ENCODE measurements around the gene MAPK8IP2.

Gene MAPK8IP2

DNA sequence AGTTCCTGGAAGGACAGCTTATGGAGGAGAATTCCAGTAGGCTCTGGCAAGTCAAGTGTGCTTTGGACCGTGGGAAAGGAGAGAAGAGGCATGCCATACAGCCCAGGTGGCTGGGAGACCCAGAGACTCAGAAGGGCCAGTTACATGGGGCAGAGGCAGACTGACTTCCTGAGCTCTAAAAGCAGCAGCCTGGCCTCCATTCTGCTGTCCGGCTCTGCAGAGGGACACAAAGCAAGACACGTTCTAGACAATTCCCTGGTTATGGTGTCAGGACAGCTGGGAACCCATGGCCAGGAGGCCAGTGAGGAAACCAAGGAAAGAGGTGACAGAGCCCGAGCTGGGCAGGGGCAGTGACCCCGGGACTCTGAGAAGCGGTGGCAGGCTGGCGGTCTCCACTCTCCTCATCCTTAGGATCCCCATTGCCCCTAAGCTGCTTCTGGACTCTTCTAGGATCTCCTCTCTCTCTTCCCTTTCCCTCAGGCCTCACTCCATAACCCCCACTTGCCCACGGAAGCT, 25.1 kb upstream of the MAPK8IP2 start:
- no peak for DNase-seq (ENCODE audit: low read depth)

DNA sequence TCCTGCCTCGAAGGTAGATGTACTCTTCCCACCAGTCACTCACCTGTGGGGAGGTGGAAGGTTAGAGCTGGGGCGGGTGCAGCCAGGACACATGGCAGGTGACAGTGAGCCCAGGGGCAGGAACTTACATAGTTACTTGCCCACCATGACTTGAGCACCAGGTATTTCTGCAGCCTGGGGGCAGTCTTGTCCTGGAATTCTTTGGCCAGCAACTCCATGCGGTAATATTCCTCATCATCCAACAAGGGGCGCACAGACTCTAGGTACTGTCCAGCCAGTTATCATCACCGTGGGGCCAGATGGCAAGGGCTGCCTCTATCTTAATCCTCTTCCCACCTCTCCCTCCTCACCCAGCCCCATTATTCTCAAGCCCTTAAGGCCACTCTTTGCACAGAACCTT, 24.5 kb upstream of the MAPK8IP2 start:
- DNase-seq (ENCODE audit: low read depth), result no peak

DNA sequence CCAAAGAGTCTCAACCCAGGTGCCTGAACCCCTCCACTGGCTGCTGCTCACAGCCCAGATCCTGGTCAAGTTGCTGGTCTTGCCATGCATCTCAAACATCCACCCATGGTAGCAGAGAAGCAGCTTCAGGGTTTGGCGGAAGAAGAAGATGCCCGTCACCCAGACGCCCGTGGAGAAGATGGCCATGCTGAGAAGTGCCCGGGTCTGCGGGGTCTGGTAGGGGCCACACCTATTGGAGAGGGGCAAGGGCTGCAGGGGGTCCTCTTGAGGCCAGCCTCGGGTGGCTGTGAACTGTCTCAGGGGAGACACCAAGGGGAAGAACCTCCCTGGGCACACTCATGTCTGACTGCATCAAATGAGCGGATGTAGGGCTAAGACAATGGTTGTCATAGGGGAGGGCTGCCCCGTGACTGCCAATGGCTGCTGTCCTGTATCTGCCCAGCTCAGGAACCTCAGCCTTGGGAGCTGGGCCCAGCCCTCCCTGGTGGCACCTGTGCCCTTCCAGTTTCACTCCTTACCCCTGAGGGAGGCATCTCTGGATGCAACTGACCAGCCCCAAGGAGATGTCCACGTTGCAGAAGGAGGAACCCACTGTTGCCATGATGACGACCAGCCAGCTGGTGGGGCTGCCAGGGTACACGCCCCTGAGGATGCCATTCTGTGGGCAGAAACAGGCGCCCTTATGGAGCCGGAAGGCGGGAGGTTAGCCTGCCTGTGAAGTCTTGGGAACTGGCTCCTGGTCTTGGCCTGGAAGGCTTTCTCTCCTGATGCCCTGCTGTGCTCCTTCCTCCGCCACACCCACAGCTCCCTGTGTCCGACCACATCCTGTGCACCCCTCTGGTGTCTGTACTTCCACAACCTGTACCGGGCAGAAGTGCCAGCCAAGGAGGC, 23.5 kb upstream of the MAPK8IP2 start:
- DNase-seq (ENCODE audit: low read depth), result no peak

DNA sequence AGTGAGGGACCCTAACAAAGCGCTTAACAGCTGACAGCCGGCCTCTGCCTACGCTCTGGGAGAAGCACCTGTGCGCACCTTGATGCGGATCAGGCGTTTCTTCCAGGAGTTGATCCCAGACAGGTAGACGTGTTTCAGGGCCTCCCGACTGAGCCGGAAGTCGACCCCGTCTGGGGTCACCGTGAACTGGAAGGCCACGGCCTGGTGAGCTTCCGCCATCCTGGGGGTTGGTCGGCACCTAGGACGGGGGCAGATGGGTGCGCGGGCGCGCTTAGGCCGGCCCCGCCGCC, 23.0 kb upstream of the MAPK8IP2 start:
- no peak for DNase-seq (ENCODE audit: low read depth)

DNA sequence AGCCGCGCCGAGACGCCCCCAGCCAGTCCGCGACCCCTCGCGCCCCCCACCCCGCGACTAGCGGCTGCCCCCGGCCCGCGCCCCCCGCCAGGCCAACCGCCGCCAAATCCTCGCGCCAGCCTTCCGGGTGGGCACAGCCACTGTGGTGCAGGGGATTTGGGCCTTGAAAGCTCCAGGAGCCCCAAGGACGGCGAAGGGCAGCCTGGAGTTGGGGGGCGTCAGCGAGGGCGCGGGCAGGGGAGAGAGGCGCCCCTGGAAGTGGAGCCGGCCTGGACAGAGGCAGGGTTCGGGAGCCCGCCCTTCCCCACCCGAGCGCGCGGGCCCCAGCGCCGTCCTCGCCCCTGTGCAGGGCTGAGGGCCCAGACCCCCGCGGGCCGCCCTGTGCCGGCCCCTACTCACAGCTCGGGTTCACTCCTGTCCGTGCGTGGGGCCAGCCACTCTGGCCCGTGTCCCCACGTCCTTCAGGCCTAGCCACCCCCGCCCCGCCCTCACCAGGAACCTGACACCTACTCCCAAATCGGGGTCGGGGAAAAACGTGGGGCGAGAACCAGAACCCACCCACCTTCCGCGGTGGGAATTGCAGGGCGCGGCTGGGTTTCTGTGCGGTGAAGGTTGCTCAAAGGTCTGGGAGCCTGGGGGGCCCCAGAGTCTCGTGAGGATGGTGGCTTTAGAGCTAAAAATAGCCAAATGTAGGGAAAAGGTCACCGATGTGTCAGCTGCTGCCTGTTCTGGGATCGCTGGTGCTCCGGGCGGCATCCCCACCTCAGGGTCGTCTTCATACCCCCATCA, 22.4 kb upstream of the MAPK8IP2 start, which contains the start of gene CPT1B:
TSS of gene CPT1B (minus strand) at position 441 of the 789 bp plus-strand sequence. CDS start 512 bp downstream, outside the sequence.
- DNase-seq (ENCODE audit: low read depth), result no peak

DNA sequence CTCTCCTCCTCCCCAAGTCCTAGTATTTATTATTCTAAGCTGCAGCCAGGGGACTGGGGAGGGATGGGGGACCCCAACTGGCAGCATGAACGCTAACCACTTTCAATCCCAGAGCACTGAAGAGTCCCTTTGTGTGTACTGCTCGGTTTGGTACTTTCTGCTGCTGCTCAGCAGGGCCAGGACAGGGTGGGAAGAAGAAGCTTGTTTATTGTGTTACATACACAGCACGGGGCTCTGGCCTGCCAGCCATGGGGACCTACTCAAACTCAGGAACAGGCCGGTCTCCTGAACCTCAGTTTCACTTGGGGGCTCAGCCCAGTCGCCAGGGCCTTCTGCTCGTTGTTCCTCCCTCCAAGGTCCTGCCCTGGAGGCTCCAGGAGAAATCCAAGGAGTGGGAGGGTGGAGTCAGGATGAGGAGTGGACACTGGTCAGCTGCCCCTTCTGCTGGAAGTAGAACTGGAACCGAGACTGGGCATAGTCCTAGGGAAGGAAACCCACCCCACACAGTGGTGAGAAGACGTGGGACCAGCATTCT, 21.8 kb upstream of the MAPK8IP2 start:
- DNase-seq (ENCODE audit: low read depth), result no peak

DNA sequence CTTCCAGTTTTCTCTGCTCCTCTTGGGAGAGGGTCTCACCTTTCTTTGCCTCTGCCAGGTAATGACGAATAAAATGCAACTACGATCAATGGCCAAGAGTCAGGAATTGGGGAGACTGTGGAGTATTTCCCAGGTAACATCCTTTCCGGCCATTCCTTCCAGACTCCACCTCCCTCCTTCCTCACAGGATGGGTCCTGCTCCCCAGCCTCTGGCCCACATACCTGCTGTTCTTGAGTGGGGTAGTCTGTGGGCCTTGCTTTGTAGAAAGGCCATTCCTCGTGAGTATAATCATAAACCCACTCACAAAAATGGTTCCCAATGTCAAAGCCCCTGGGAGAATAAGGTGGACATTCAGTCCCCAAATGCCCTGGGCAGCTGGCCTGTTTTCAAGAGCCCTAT, 20.8 kb upstream of the MAPK8IP2 start:
- DNase-seq (ENCODE audit: low read depth), result no peak

DNA sequence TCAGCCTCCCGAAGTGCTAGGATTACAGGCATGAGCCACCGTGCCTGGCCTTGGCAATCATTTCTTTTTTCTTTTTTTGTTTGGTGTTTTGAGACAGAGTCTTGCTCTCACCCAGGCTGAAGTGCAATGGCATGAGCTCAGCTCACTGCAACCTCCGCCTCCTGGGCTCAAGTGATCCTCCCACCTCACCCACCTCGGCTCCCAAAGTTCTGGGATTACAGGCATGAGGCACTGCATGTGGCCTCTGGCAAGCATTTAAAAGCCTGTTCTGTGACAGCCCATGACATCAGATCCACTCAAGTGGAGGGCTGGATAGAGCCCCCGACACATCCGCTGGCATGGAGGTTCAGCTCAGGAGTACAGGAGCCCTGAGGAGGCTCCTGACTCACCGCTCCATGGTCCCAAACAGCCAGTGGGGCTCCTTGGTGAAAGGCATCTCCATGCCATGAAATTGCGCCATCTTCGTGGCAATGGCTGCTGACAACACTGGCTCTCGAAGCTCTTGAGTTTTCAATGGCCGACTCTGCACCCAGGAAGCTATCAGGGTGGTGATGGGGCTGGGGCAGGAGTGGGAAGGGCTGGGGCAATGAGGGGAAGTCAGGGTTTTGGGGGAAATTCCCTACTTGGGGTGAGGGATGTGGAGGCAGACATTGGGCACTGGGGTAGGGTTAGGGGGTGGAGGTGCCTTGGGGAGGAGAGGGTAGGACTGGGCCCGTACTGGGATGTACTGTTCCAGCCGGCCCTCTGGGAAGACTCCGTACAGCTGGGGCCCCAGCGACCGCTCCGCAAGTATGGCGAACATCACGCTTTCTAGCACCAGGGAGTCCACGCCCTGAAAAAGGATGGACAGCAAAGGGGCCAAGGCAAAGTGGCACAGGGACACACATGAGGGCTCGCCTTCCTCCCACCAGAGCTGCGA, 19.3 kb upstream of the MAPK8IP2 start:
- DNase-seq (ENCODE audit: low read depth), result no peak

DNA sequence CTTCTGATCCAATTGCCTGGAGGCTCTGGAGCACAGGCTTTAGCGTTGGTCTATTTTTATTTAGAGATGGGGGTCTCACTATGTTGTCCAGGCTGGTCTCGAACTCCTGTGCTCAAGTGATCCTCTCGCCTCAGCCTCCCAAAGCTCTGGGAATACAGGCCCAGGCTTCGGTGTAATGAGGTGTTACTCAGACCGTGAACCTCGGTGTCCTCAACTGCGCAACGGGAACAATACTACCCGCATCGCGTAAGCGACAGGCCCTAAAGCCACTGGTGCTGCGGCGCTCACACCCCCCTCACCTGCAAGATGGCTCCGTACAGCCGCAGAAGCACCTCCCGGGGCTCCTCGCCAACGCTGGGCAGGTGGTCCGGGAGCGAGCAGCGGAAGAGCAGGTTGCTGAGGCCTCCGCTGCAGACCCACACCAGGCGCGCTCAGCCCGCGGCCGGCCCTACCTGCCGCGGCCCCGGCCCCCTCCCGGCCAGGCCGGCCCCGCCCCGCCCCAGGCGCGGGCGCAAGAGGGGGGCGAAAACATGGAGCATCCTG, 18.6 kb upstream of the MAPK8IP2 start:
- no peak for DNase-seq (ENCODE audit: low read depth)

DNA sequence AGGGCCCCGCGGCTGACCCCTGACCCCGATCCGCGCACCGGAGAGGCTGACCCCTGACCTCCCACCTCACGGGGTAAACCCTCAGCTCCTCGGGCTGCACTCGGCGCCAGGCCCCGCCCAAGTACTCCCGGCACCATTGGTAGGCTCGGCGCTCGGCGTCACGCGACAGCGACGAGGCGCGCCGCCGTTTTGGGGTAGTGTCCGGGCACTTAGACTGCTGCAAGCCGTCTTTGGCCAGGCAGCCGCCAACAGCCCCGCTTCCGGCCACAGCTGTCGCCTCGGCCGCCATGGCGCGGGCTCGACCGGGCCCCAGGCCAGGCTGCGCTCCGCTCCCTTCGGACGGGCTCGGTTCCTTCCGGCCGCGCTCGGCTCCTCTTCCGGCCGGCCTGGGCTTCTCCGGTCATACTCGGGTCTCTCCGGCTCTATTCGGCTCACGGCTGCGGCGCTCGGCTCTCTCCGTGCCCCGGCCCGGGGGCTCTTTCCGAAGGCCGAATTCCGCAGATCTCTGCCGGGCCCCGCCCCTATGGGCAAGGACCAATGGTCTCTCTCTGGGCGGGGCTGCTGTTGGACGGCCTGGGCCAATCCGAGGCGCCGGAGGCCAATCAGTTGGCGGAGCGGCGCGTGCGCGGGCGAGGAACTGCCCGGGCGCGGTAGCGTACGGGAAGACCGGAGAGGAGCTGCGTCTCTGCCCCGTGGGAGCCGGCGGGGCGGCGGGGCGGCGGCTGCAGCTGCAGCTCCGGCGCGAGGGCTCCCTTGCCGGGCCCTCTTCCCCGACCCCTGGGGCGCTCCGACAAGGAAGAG, 17.9 kb upstream of the MAPK8IP2 start, which contains the start of gene CHKB:
TSS of gene CHKB (minus strand) at position 357 of the 801 bp plus-strand sequence. CDS start at position 289, 68 bp downstream.
- peak; percentile 94 for DNase-seq (ENCODE audit: low read depth)

DNA sequence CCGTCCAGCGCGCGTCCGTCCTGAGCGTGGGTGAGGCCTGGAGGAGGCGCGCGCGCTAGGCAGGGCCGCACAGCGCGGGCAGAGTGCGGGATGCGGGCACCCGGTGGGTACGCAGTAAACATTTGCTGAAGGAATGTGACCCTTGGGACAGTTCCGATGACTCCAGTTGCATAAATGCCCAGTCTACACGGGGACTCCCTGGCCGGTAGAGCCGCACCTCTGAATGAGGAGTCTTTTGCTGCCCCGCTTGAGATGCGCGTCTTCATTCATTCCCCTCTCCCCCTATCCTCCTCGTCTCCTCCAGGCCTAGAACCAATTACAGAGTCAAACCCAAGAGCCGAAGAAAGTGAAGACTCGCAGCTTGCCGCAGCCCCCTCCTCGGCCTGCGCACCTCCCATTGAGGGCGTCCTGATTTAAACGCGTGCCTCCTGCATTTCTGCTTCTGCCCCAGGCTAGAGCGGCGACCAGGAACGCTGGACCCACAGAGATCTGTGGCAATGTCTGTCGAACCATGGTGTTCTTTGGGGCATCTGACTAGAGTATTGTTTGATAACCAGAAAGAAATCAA, 17.2 kb upstream of the MAPK8IP2 start:
- no peak for DNase-seq (ENCODE audit: low read depth)

DNA sequence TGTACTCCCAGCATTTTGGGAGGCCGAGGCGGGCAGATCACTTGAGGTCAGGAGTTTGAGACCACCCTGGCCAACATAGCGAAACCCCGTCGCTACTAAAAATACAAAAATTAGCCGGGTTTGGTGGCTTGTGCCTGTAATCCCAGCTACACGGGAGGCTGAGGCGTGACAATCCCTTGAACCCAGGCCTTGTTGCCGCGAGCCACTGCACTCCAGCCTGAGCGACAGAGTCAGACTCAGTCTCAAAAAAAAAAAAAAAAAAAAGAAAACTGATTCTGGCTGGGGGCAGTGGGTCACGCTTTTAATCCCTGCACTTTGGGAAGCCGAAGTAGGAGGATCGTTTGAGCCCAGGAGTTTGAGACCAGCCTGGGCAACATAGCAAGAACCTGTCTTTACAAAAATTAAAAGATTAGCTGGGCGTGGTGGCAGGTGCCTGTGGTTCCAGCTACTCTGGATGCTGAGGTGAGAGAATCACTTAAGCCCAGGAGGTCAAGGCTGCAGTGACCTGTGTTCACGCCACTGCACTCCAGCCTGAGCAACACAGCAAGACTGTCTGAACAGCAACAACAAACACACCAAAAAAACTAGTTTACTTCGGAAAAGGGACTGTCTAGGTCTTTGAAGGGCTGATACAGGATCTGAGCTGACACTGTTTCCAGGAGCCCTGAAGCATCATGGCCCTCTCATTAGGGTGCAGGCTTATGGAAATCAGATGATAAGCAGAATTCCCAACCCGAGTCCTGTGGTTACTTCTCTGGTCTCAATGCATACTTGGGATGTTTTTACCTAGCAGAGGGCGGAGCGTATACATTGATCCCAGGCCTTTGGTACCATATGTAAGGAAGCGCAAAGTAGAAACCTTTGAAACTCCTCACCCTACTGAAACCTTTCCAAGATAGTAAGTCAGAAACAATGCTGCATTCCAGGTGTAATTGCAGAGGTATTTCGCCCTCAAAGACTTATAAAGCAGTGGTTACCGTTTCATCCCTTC, 16.2 kb upstream of the MAPK8IP2 start:
- DNase-seq (ENCODE audit: low read depth), result no peak

DNA sequence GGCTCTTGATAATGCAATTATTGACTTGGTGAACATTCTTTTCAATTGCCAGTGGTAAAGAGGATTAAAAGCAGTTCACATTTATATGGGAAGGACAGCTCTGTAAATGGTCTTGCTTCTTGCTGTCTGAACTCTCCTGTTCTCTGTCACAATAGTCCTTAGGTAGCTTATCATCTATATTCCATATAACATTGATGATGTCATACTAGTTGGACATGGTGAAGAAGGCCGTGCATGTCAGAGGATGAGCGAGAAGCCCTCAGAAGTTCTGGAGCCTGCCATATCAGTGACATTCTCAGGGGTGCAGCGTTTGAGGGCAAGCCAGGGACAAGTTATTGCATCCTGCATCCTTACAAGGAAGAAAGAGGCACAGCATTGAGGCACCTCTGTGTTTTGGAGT, 15.4 kb upstream of the MAPK8IP2 start:
- no peak for DNase-seq (ENCODE audit: low read depth)

DNA sequence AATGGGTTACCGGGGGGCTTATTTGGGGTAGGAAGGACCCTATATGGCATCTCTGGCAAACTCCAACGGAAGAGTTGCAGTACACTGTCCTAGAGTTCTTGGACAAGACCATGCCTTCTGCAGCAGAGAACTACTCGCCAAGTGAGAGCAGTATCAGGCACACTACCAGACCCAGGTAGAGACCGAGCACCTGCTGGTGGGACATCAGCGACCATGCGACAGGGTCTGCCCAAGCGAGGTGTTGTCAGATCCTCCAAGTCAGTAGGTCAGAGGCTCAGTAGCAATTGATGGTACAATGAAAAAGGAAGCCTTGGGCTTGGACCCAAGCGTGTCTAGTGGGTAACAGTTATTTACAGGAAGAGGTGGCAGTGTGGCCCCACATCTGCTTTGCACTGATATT, 14.8 kb upstream of the MAPK8IP2 start:
- DNase-seq (ENCODE audit: low read depth), result no peak

DNA sequence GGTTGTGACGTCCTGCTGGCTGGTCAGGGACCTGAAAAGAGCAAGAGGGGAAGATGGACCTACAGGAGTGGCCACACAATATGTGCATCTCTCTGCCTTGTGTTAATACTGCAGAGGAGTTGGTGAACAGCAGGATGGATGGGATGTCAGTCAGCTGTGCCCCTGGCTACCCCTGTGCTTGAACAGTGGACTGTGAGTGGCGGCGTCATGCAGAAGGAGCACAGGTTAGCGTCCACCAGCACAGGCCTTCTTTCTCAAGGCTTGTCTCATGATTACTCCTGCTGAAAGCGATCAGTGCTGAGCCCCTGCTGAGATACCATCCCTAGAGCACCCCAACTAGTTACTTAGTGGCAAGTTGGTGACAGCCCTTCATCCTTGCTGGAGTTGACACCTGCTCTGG, 14.2 kb upstream of the MAPK8IP2 start:
- DNase-seq (ENCODE audit: low read depth), result no peak

DNA sequence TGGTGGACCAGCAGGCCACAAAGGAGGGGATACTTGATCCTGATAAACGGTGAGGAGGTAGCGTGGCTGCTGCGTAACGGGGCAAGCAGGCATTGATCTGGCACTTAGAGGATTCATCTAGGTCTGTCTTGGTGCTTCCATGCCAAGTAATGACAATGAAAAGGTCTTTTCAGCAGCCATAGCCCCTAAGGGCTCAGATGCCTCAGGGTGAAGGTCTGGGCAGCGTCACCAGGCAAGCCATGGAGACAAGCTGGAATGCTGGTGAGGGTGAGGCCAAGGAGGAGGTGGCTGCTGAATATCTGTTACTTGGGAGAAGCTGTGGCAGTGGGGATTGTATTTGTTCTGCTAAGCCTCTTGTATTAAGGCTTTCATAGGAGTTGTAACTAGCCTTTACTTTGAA, 13.2 kb upstream of the MAPK8IP2 start:
- DNase-seq (ENCODE audit: low read depth), result no peak

DNA sequence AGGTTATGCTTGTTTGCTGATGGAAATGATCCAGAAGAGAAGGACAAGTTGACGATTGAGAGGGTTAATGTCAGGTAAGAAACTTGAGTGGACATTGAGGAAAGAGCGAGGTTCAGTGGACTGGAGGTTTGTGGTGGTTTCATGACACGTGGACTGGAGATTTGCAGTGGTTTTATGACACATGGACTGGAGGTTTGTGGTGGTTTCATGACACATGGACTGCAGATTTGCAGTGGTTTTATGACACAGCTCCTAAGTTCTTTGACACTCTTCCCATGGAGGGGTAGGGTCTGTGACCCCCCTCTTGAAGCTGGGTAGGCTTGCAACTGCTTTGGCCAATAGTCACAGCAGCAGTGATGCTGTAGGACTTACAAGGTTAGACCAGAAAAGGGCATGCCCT, 5.4 kb upstream of the MAPK8IP2 start:
- DNase-seq (ENCODE audit: low read depth), result no peak

DNA sequence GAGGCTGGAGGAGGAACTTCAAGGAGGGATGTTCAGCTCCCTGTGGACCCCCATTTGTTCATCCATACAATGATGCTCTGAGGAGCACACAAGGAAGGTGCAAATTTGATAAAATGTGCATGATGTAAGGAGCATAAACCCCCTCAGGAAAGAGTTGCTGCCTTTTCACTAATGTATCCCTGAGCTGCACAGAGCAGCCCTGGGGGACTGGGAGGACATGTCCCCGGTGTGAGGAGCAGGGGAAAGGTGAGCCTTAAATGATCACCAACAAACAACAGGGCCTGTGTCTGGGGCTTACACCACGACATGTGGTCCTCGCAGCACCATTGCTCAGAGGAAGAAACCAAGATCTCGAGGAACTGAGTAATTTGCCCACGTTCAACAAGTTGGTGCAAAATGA, 3.5 kb upstream of the MAPK8IP2 start:
- no peak for DNase-seq (ENCODE audit: low read depth)

Data from stimulated activated CD8-positive, alpha-beta memory T cell treated with anti-CD3 and anti-CD28 coated beads, Interleukin-15, amount 100 ng/mL, for 1 hour (primary cell).